Measurements from ENCODE around the gene TMF1.

GRCh38 chr3:69063636-69064035, 11.5 kb upstream of the TMF1 start:
- TF ChIP-seq CTCF (IDR thresholded peaks at IDR 0.05 in 8 of 11, conservative IDR thresholded peaks at IDR 0.05 in 3 of 11), result no peak
- TF ChIP-seq POLR2AphosphoS5 (IDR thresholded peaks at IDR 0.05), result no peak
